Keratinocyte (primary cell): ENCODE data around the gene DENND1A. TPM values are rescaled to one million over a fixed set of nuclear protein-coding genes. Genes with fewer than 3 reads are reported as not detected.

Experiments
- DNase-seq: peaks from one replicate; pipeline ENCODE4 v3.0.0-alpha.2; 2011; ENCODE audit warnings: low read depth, missing footprints, low spot score
- FAIRE-seq: peaks from 2 replicates; lab custom pipeline; 2011; peaks lifted over from hg19 to GRCh38; lab: Jason Lieb, UNC
- H2AFZ ChIP-seq: 2 replicates; pipeline ENCODE4 v1.6.0; 2012; ENCODE audit warnings: low read length, control low read depth, inconsistent platforms; ENCODE audit not compliant: control insufficient read depth
- H3K27ac ChIP-seq: 2 replicates; pipeline ENCODE4 v1.5.1; 2011; ENCODE audit warnings: low read length; ENCODE audit not compliant: control insufficient read depth, insufficient read depth
- H3K27me3 ChIP-seq: 3 replicates; pipeline ENCODE4 v1.6.0; 2011; ENCODE audit warnings: low read length; ENCODE audit not compliant: control insufficient read depth, insufficient read depth; ENCODE audit errors: extremely low read depth
- H3K36me3 ChIP-seq, 2 experiments: 2 replicates in 1 of 2; 3 replicates in 1 of 2; pipeline ENCODE4 v1.5.1; 2011; ENCODE audit warnings: low read length in 2 of 2, mild to moderate bottlenecking in 1 of 2; ENCODE audit not compliant: control insufficient read depth in 2 of 2, insufficient read depth in 2 of 2; ENCODE audit errors: extremely low read depth in 1 of 2
- H3K4me1 ChIP-seq: 3 replicates; pipeline ENCODE4 v1.5.1; 2011; ENCODE audit warnings: low read length; ENCODE audit not compliant: control insufficient read depth, insufficient read depth; ENCODE audit errors: extremely low read depth
- H3K4me2 ChIP-seq: 3 replicates; pipeline ENCODE4 v1.6.0; 2011; ENCODE audit warnings: low read depth, low read length; ENCODE audit not compliant: control insufficient read depth, insufficient read depth; ENCODE audit errors: extremely low read depth
- H3K4me3 ChIP-seq, 3 experiments: fragments of 200-600 bp in 1 of 3; sonication (generic) in 1 of 3; 2 replicates in 2 of 3; 3 replicates in 1 of 3; pipeline ENCODE4 v1.5.1; 2011 to 2016; ENCODE audit warnings: low read length in 3 of 3, mild to moderate bottlenecking in 3 of 3, control low read depth in 2 of 3, inconsistent platforms in 1 of 3, low read depth in 1 of 3, mixed read lengths in 1 of 3, mixed run types in 1 of 3, moderate library complexity in 1 of 3; ENCODE audit not compliant: control insufficient read depth in 2 of 3, insufficient read depth in 2 of 3; ENCODE audit errors: extremely low read depth in 1 of 3
- H3K79me2 ChIP-seq: 2 replicates; pipeline ENCODE4 v1.6.0; 2012; ENCODE audit warnings: low read length; ENCODE audit not compliant: control insufficient read depth, insufficient read depth
- H3K9ac ChIP-seq: 3 replicates; pipeline ENCODE4 v1.6.0; 2011; ENCODE audit warnings: low read length; ENCODE audit not compliant: control insufficient read depth, insufficient read depth; ENCODE audit errors: extremely low read depth
- H3K9me1 ChIP-seq: 3 replicates; pipeline ENCODE4 v1.6.0; 2011; ENCODE audit warnings: low read length; ENCODE audit not compliant: control insufficient read depth, insufficient read depth; ENCODE audit errors: extremely low read depth
- H3K9me3 ChIP-seq: 2 replicates; pipeline ENCODE4 v1.5.1; 2012; ENCODE audit warnings: low read depth, low read length; ENCODE audit not compliant: control insufficient read depth
- H4K20me1 ChIP-seq: 3 replicates; pipeline ENCODE4 v1.6.0; 2011; ENCODE audit warnings: low read length; ENCODE audit not compliant: control insufficient read depth, insufficient read depth; ENCODE audit errors: extremely low read depth
- EZH2 ChIP-seq: IDR thresholded peaks from one replicate; pipeline ENCODE4 v1.6.1; 2012; ENCODE audit warnings: inconsistent platforms, mild to moderate bottlenecking, low read length, moderate library complexity
- dilution Hi-C: fragments of 300-500 bp; cut with MboI; formaldehyde crosslinking; loops from one replicate; pipeline ENCODE4 v1.7.0; 2020; ENCODE audit warnings: low sequenced_read_pairs; ENCODE audit not compliant: extremely low pct_ligation_motif_present
- polyA plus RNA-seq, 5 experiments: library from polyadenylated mRNA; depleted of rRNA in 3 of 5; stranded (reverse) in 3 of 5; stranded (forward) in 1 of 5; unstranded in 1 of 5; fragments of >200 nt; gene quantifications; 1 replicate in 1 of 5; 2 replicates in 3 of 5; 3 replicates in 1 of 5; pipeline versions ENCODE4 v1.2.1 to v1.2.3, GENCODE V29; 2011 to 2012; ENCODE audit warnings: missing spikeins in 2 of 5, low read depth in 1 of 5, low replicate concordance in 1 of 5
- TF ChIP-seq, protein P1 (sequence below), 3 experiments: IDR thresholded peaks in 1 of 3; conservative IDR thresholded peaks in 1 of 3; optimal IDR thresholded peaks in 1 of 3; 2 replicates in 2 of 3; 3 replicates in 1 of 3; pipeline versions ENCODE3 to v1.5.1; 2011; ENCODE audit warnings: low read length in 3 of 3, mild to moderate bottlenecking in 3 of 3, moderate library complexity in 2 of 3, control low read depth in 1 of 3, inconsistent platforms in 1 of 3; ENCODE audit not compliant: insufficient read depth in 2 of 3; ENCODE audit errors: extremely low read depth in 1 of 3

DENND1A gene
- polyA plus RNA-seq, 1 donor (not counting 4 experiments of a cell fraction or from before 2014, with no cell fraction given) = 13.0 TPM

- no peak overlapping the region for H3K4me2 ChIP-seq
- DNase-seq = no peak
- H3K4me3 ChIP-seq = no peak overlapping the region
- H3K27ac ChIP-seq = no peak overlapping the region
- H3K9ac ChIP-seq = no peak overlapping the region
- no peaks in the 10 kb centered on the region for H3K9me1 ChIP-seq
- H4K20me1 ChIP-seq = no peaks in the 10 kb centered on the region
- H3K9me3 ChIP-seq = no peaks in the 10 kb centered on the region
- H3K27me3 ChIP-seq = peaks cover 18% of the 10 kb centered on the region
- dilution Hi-C loops = no loop called here
- H3K36me3 ChIP-seq = no peaks in the 10 kb centered on the region
- no peaks in the 10 kb centered on the region for H3K79me2 ChIP-seq
- FAIRE-seq = no peak
- no peak for TF ChIP-seq EZH2
- TF ChIP-seq, protein P1, sequence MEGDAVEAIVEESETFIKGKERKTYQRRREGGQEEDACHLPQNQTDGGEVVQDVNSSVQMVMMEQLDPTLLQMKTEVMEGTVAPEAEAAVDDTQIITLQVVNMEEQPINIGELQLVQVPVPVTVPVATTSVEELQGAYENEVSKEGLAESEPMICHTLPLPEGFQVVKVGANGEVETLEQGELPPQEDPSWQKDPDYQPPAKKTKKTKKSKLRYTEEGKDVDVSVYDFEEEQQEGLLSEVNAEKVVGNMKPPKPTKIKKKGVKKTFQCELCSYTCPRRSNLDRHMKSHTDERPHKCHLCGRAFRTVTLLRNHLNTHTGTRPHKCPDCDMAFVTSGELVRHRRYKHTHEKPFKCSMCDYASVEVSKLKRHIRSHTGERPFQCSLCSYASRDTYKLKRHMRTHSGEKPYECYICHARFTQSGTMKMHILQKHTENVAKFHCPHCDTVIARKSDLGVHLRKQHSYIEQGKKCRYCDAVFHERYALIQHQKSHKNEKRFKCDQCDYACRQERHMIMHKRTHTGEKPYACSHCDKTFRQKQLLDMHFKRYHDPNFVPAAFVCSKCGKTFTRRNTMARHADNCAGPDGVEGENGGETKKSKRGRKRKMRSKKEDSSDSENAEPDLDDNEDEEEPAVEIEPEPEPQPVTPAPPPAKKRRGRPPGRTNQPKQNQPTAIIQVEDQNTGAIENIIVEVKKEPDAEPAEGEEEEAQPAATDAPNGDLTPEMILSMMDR (optimal IDR thresholded peaks at IDR 0.05 in 1 of 3, IDR thresholded peaks at IDR 0.05 in 1 of 3, conservative IDR thresholded peaks at IDR 0.05 in 1 of 3; ENCODE audit: extremely low read depth in 1 of 3, insufficient read depth in 2 of 3, low read length in 3 of 3) = no peak
- H2AFZ ChIP-seq = no peak overlapping the region
- H3K4me1 ChIP-seq = no peaks in the 10 kb centered on the region
These were observed 36.1 kb upstream of the DENND1A start for GRCh38 chr9:123965801-123966686.

- H3K79me2 ChIP-seq = no peaks in the 10 kb centered on the region
- no peak overlapping the region for H3K4me3 ChIP-seq
- H3K9ac ChIP-seq = no peak overlapping the region
- no peaks in the 10 kb centered on the region for H3K9me1 ChIP-seq
- no peak overlapping the region for H2AFZ ChIP-seq
- no peaks in the 10 kb centered on the region for H3K9me3 ChIP-seq
- FAIRE-seq (no peak), DNase-seq (no peak)
- H3K27ac ChIP-seq = no peak overlapping the region
- no peak overlapping the region for H3K4me2 ChIP-seq
- H3K27me3 ChIP-seq = peaks cover 11% of the 10 kb centered on the region
- no peaks in the 10 kb centered on the region for H4K20me1 ChIP-seq
- dilution Hi-C loops = no loop called here
- no peaks in the 10 kb centered on the region for H3K36me3 ChIP-seq
- no peaks in the 10 kb centered on the region for H3K4me1 ChIP-seq
- TF ChIP-seq, protein P1 (optimal IDR thresholded peaks at IDR 0.05 in 1 of 3, IDR thresholded peaks at IDR 0.05 in 1 of 3, conservative IDR thresholded peaks at IDR 0.05 in 1 of 3; ENCODE audit: extremely low read depth in 1 of 3, insufficient read depth in 2 of 3, low read length in 3 of 3) = no peak
- TF ChIP-seq EZH2 = no peak
These were observed 34.8 kb upstream of the DENND1A start for GRCh38 chr9:123964761-123965160.
